ENCODE results near the gene DHRS12. TPM values are rescaled to one million over a fixed set of nuclear protein-coding genes. Genes with fewer than 3 reads are reported as not detected.
A peak's percentile ranks its signal among the peaks of the same experiment; 100 is the strongest.

The DHRS12 gene
- total RNA-seq, 1 donor: 4.3 TPM

GRCh38 chr13:51727634-51728274, 76.2 kb downstream of the DHRS12 start:
- TF ChIP-seq CTCF (IDR thresholded peaks at IDR 0.05; ENCODE audit: insufficient read depth, low read depth, low read length): no peak
- DNase-seq (ENCODE audit: low read depth): no peak
- no peak overlapping the region for H3K4me3 ChIP-seq (ENCODE audit: low read depth, low read length)

- DNase-seq (ENCODE audit: low read depth): peak; percentile 83
- no peak for TF ChIP-seq CTCF (IDR thresholded peaks at IDR 0.05; ENCODE audit: insufficient read depth, low read depth, low read length)
- H3K4me3 ChIP-seq (ENCODE audit: low read depth, low read length): no peak overlapping the region
These were observed 77.3 kb downstream of the DHRS12 start for GRCh38 chr13:51726446-51727193.

- DNase-seq (ENCODE audit: low read depth): no peak
- no peak for TF ChIP-seq CTCF (IDR thresholded peaks at IDR 0.05; ENCODE audit: insufficient read depth, low read depth, low read length)
- no peak overlapping the region for H3K4me3 ChIP-seq (ENCODE audit: low read depth, low read length)
These were observed 79.2 kb downstream of the DHRS12 start for GRCh38 chr13:51724721-51725120.

- DNase-seq (ENCODE audit: low read depth): no peak
- no peak overlapping the region for H3K4me3 ChIP-seq (ENCODE audit: low read depth, low read length)
- no peak for TF ChIP-seq CTCF (IDR thresholded peaks at IDR 0.05; ENCODE audit: insufficient read depth, low read depth, low read length)
These were observed 80.4 kb downstream of the DHRS12 start for GRCh38 chr13:51723529-51723928.

GRCh38 chr13:51721496-51721895, 82.5 kb downstream of the DHRS12 start:
- H3K4me3 ChIP-seq (ENCODE audit: low read depth, low read length): no peak overlapping the region
- no peak for TF ChIP-seq CTCF (IDR thresholded peaks at IDR 0.05; ENCODE audit: insufficient read depth, low read depth, low read length)
- DNase-seq (ENCODE audit: low read depth): no peak

GRCh38 chr13:51719394-51719793, 84.6 kb downstream of the DHRS12 start:
- no peak for DNase-seq (ENCODE audit: low read depth)
- no peak for TF ChIP-seq CTCF (IDR thresholded peaks at IDR 0.05; ENCODE audit: insufficient read depth, low read depth, low read length)

More at GRCh38 chr13:51719394-51719793, 84.6 kb downstream of the DHRS12 start:
- H3K4me3 ChIP-seq (ENCODE audit: low read depth, low read length): no peak overlapping the region

Other genes with a start within 250 kb of the DHRS12 start
- gene WDFY2, start 219.7 kb downstream of the DHRS12 start, total RNA-seq: 6.0 and 8.1 TPM in 2 replicates
- gene TMEM272, start 41.0 kb upstream of the DHRS12 start, total RNA-seq: not detected in 2 replicates
- gene CCDC70, start 57.8 kb upstream of the DHRS12 start, total RNA-seq: not detected in 2 replicates
- gene ATP7B, start 207.3 kb upstream of the DHRS12 start, total RNA-seq: 1.6 and 5.6 TPM in 2 replicates
- 20.0 and 26.3 TPM in 2 replicates for gene ALG11, start 208.2 kb upstream of the DHRS12 start, total RNA-seq
- 12.6 and 22.0 TPM in 2 replicates for gene UTP14C, start 220.5 kb upstream of the DHRS12 start, total RNA-seq

Data from fibroblast of villous mesenchyme (primary cell).